Heart right ventricle (tissue), 16 donors: Measurements from ENCODE around the gene OR2M4. TPM values are rescaled to one million over a fixed set of nuclear protein-coding genes. Genes with fewer than 3 reads are reported as not detected.
A peak's percentile ranks its signal among the peaks of the same experiment; 100 is the strongest.
"Not testable (repeated sequence)": the region's sequence is repeated elsewhere in the genome, so short reads cannot be mapped to it uniquely, and the experiment has no call there.

Source experiments
- ATAC-seq, 8 donors: fragments of 200-7000 bp; cut with Tn5 transposase; one replicate each; pipeline ENCODE4 v1.9.1; 2020; ENCODE audit warnings: mild to moderate bottlenecking in 8 of 8, moderate library complexity in 8 of 8, moderate number of reproducible peaks in 1 of 8
- DNase-seq, 2 donors: peaks; one replicate each; pipeline ENCODE4 v3.0.0-alpha.2; 2020
- H3K27ac ChIP-seq, 10 donors: fragments of 200-600 bp; sonication (generic) in 2 of 10; one replicate each; pipeline versions ENCODE4 v1.5.0 to v1.8.0; 2020 to 2022; ENCODE audit warnings: mild to moderate bottlenecking in 3 of 10
- H3K27me3 ChIP-seq, 7 donors: fragments of 200-600 bp; one replicate each; pipeline ENCODE4 v1.8.0; 2021 to 2022; ENCODE audit warnings: mild to moderate bottlenecking in 2 of 7
- H3K36me3 ChIP-seq, 9 donors: fragments of 200-600 bp; sonication (generic) in 1 of 9; one replicate each; pipeline versions ENCODE4 v1.5.0 to v1.8.0; 2020 to 2022; ENCODE audit warnings: mild to moderate bottlenecking in 2 of 9
- H3K4me1 ChIP-seq, 9 donors: fragments of 200-600 bp; sonication (generic) in 1 of 9; one replicate each; pipeline versions ENCODE4 v1.5.0 to v1.8.0; 2020 to 2022; ENCODE audit warnings: mild to moderate bottlenecking in 4 of 9
- H3K4me3 ChIP-seq, 10 donors: fragments of 200-600 bp; sonication (generic) in 2 of 10; one replicate each; pipeline versions ENCODE4 v1.5.0 to v1.8.0; 2020 to 2022; ENCODE audit warnings: mild to moderate bottlenecking in 7 of 10, moderate library complexity in 2 of 10
- H3K9me3 ChIP-seq, 11 donors: fragments of 200-600 bp in 10 of 11; sonication (generic) in 2 of 11; one replicate each; pipeline versions ENCODE4 v1.5.0 to v1.8.0; 2013 to 2022; ENCODE audit warnings: mild to moderate bottlenecking in 2 of 11, control low read depth in 1 of 11, moderate library complexity in 1 of 11
- CTCF ChIP-seq, 9 donors: fragments of 200-600 bp; sonication (generic) in 2 of 9; IDR thresholded peaks; one replicate each; pipeline versions ENCODE4 v1.5.0 to v1.8.0; 2021 to 2022; ENCODE audit warnings: antibody characterized with exemption in 9 of 9, mild to moderate bottlenecking in 5 of 9, moderate library complexity in 1 of 9
- WGBS, 2 donors: extraction: QIAGEN DNeasy Blood & Tissue Kit; methylation state at CpG; one replicate each; pipeline ENCODE4 v1.1.7; 2013; ENCODE audit warnings: inconsistent platforms in 1 of 2; 5-methylcytosine and 5-hydroxymethylcytosine counted together
- intact Hi-C, 10 donors: fragments of 100-400 bp; cut with DNase I; formaldehyde crosslinking; loops; one replicate each; pipeline versions ENCODE4 v1.11.1 to v1.14.2; 2022
- polyA plus RNA-seq, 2 donors: library from polyadenylated mRNA; stranded (reverse); fragments of 200-250 nt; gene quantifications; one replicate each; pipeline ENCODE4 v1.2.3, GENCODE V29; 2013
- total RNA-seq, 10 donors: library from RNA; stranded (reverse); fragmentation: NEBNext Ultra II Directional in 3 of 10; extraction: Animal tissue kit (Norgen Biotek cat#: 25700) in 3 of 10; gene quantifications; one replicate each; pipeline versions ENCODE4 v1.2.1 to v1.2.4, GENCODE V29; 2021 to 2023
- donor health status: Arrhythmogenic right ventricular cardiomyopathy.
- donor health status: ischemic (EF 13 %, LVEDD 7.1; RV severe dilation, severe dysfunction).
- donor health status: healthy with polysubstance abuse.
- donor health status: DM: no; HTN: yes; CAD: no.
- donor health status: DM: no; HTN: no; CAD: no.
- donor health status: ischemic (EF 25% LVEDD 6.9; RV normal size, moderate dysfunction).
- donor health status: ischemic (EF 25% LVEDD 5.7; RV mildly dilated, moderate dysfunction).
- donor health status: healthy.
- donor health status: DM: yes; HTN: yes; CAD: no.
- donor health status: Ischemic cardiomyopathy.
- donor health status: ischemic (EF 35%, LVEDD 5.7; RV mildly dilated, moderate dysfunction).
- donor health status: nonischemic (EF 11% LVEDD 7.7; RV severe dilation, severe dysfunction).
- donor health status: DM: yes; HTN: yes; CAD: no.
- donor health status: PGD.
- donor health status: ischemic (EF 29% LVEDD 5.4; RV normal size, mild dysfunction).
- donor health status: nonischemic (EF 23%, LVEDD 6.1; RV moderate dilation, normal function).

The OR2M4 gene
- total and polyA plus RNA-seq, 12 donors = not detected

- Histone ChIP-seq H3K27me3 (no peaks in the 10 kb centered on the region), H3K36me3 (no peaks in the 10 kb centered on the region), H3K4me1 (no peaks in the 10 kb centered on the region), H3K27ac (no peak overlapping the region), H3K9me3 (peaks cover 0 to 16% (median 2%) of the 10 kb centered on the region in 11 donors), H3K4me3 (no peak overlapping the region)
- ATAC-seq = no peak
- DNase-seq = no peak
- 49 to 53% methylated on average over 6 of the region's 6 CpGs for WGBS, 2 donors
- intact Hi-C loops = no loop called here
- no peak for TF ChIP-seq CTCF (IDR thresholded peaks at IDR 0.05)
These were observed 1.8 kb upstream of the OR2M4 start for GRCh38 chr1:248229360-248229908.

- no peaks in the 10 kb centered on the region for H3K36me3 ChIP-seq
- WGBS, 2 donors = 88 to 91% methylated on average over 9 of the region's 9 CpGs
- H3K27me3 ChIP-seq = no peaks in the 10 kb centered on the region
- H3K9me3 ChIP-seq = peaks cover 0 to 10% (median 0%) of the 10 kb centered on the region in 11 donors
- TF ChIP-seq CTCF (IDR thresholded peaks at IDR 0.05) = no peak
- intact Hi-C loops = no loop called here
- ATAC-seq = no peak
- H3K4me1 ChIP-seq = no peaks in the 10 kb centered on the region
- no peak overlapping the region for H3K4me3 ChIP-seq
- H3K27ac ChIP-seq = no peak overlapping the region
- DNase-seq = no peak
These were observed 8.3 kb downstream of the OR2M4 start for GRCh38 chr1:248239478-248239877.

- peak in 7 of 9 donors; percentile 23 to 66 (median 47) for TF ChIP-seq CTCF (IDR thresholded peaks at IDR 0.05)
- no peak overlapping the region for H3K4me3 ChIP-seq
- no peak overlapping the region for H3K27ac ChIP-seq
- WGBS, 2 donors = 13% methylated on average over 14 of the region's 14 CpGs
- intact Hi-C loops = no loop called here
- H3K9me3 ChIP-seq = peaks cover 0 to 4% (median 0%) of the 10 kb centered on the region in 11 donors
- peak in 1 of 2 donors; percentile 3 for DNase-seq
- H3K36me3 ChIP-seq = no peaks in the 10 kb centered on the region
- H3K4me1 ChIP-seq = no peaks in the 10 kb centered on the region
- H3K27me3 ChIP-seq = no peaks in the 10 kb centered on the region
- ATAC-seq = no peak
These were observed 12.0 kb downstream of the OR2M4 start for GRCh38 chr1:248243204-248243603.

- DNase-seq, ATAC-seq, H3K36me3 ChIP-seq, H3K27me3 ChIP-seq, H3K4me3 ChIP-seq, intact Hi-C loops, H3K27ac ChIP-seq, H3K4me1 ChIP-seq: not testable (repeated sequence)
- peaks cover 0 to 50% (median 11%) of the 10 kb centered on the region in 11 donors for H3K9me3 ChIP-seq
- WGBS, 2 donors = 53 to 56% methylated on average over 1 of the region's 1 CpG
These were observed 28.1 kb downstream of the OR2M4 start for GRCh38 chr1:248259309-248259708.

GRCh38 chr1:248268178-248268577 is 37.0 kb downstream of the OR2M4 start:
- peaks cover 0 to 17% (median 0%) of the 10 kb centered on the region in 11 donors for H3K9me3 ChIP-seq
- H3K36me3 ChIP-seq = no peaks in the 10 kb centered on the region
- no peak overlapping the region for H3K27ac ChIP-seq
- H3K4me3 ChIP-seq = no peak overlapping the region
- intact Hi-C loops = no loop called here
- ATAC-seq (no peak), DNase-seq (no peak)
- H3K27me3 ChIP-seq = no peaks in the 10 kb centered on the region
- H3K4me1 ChIP-seq = no peaks in the 10 kb centered on the region
- TF ChIP-seq CTCF (IDR thresholded peaks at IDR 0.05) = no peak
- WGBS, 2 donors = 58 to 68% methylated on average over 4 of the region's 4 CpGs

- WGBS, 2 donors = 83% methylated on average over 6 to 11 of the region's 16 CpGs
- ATAC-seq, H3K27me3 ChIP-seq, H3K4me1 ChIP-seq, DNase-seq, H3K9me3 ChIP-seq, H3K27ac ChIP-seq, intact Hi-C loops, H3K36me3 ChIP-seq, H3K4me3 ChIP-seq: not testable (repeated sequence)
These were observed 42.0 kb downstream of the OR2M4 start for GRCh38 chr1:248273225-248273624.
